Fibroblast of peridontal ligament (primary cell): ENCODE results near the gene DDHD1.
A peak's percentile ranks its signal among the peaks of the same experiment; 100 is the strongest.
"Not testable (repeated sequence)": the region's sequence is repeated elsewhere in the genome, so short reads cannot be mapped to it uniquely, and the experiment has no call there.

Source experiments
- DNase-seq: peaks from one replicate; pipeline ENCODE4 v3.0.0-alpha.2; 2010; ENCODE audit errors: extremely low read depth

Gene DDHD1

DNA sequence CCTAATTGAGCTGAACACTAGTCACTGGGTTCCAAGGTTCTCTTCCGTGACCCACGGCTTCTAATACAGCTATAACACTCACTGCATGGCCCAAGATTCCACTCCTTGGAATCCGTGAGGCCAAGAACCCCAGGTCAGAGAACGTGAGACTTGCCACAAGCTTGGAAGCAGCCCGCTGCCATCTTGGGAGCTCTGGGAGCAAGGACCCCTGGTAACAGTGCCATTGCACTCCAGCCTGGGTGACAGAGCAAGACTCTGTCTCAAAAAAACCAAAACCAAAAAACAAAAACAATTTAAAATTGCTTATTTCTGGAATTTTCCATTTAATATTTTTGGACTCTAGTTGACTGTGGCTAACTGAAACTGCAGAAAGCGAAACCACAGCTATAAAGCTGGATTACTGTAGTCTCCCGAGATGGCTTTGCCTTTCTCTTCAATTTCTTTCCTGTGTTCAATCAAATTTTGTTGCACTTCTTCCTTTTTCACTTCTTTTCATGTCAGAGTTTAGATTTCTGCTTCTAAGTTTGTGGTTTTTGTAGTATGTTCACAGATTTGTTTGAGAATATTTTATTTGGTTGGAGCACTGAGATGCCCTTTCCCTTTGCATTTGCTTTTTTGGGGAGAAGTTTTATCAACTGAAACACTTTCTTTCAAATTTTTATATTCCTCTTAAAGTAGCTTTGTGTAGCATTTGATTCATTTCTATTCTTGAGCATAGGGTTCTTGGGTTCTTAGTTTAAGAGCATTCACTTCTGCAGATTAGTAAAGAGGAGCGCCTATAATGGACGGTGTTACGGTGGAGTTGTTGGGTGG, 44.6 kb downstream of the DDHD1 start:
- DNase-seq: peak; percentile 59

GRCh38 chr14:53106768-53107167, 46.4 kb downstream of the DDHD1 start:
- DNase-seq: no peak

GRCh38 chr14:53103636-53104340, 49.3 kb downstream of the DDHD1 start:
- DNase-seq: no peak

- peak; percentile 89 for DNase-seq
Measured at GRCh38 chr14:53093206-53093605, 59.9 kb downstream of the DDHD1 start.

DNA sequence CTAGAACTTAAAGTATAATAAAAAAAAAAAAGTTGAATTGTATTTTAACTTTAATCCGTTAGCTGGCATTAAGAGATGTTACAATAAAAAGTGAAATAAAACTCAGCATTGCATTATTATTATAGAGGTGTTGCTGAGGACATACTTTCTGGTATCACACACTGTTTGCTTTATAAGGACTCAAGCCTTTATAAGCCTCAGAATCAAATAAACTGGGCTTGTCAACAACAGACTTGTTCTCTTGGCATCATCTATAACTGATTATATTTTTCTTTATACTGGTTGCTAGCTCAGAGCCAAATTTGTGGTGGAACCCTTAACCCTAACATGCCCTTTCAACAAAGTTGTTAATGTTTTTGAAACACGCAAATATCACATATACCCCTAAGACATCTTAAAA, 62.3 kb downstream of the DDHD1 start:
- no peak for DNase-seq

GRCh38 chr14:53084954-53085353, 68.2 kb downstream of the DDHD1 start:
- DNase-seq: not testable (repeated sequence)

GRCh38 chr14:53064475-53064874, 88.6 kb downstream of the DDHD1 start:
- DNase-seq: no peak

GRCh38 chr14:53062856-53063255, 90.3 kb downstream of the DDHD1 start:
- DNase-seq: peak; percentile 36

GRCh38 chr14:53060046-53060445, 93.1 kb downstream of the DDHD1 start:
- no peak for DNase-seq

- peak; percentile 89 for DNase-seq
Measured at GRCh38 chr14:53055003-53055402, 98.1 kb downstream of the DDHD1 start.

DNA sequence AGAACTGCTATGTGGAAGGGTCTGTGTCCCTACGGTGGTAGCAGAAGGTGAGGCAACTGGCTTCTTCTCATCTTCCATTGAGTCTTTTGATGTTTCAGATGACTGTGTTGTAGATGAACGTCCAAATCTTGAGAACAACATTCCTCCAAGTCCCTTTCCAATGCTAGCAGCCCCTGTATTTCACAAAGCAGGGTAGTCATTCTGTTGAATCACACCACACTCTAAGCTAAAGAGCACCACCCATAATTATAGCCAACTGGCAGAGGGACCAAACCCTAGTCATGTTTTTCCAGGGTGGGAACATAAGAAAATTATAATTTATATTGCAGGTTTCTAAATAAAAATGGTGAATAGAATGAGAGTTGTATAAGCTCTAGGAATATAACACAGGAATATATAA, 98.7 kb downstream of the DDHD1 start:
- peak; percentile 83 for DNase-seq

DNA sequence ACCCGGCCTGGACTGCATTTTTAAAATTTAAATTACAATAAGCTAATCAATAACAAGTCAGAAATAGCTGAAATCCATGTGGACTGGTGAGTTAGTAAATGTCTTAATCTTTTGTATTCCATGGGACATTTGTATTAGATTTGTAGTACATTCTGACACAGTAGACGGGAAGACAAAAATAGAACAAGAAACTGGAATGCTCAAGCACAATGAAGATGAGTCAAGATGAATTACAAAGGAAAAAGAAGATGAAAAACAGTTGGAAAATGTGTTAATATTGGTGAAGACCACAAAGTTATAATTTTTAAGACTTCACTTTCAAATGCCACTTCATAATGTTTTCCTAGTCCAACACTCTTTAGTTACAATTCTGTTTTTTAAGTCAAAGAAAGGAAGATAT, 104.5 kb downstream of the DDHD1 start:
- peak; percentile 16 for DNase-seq

DNA sequence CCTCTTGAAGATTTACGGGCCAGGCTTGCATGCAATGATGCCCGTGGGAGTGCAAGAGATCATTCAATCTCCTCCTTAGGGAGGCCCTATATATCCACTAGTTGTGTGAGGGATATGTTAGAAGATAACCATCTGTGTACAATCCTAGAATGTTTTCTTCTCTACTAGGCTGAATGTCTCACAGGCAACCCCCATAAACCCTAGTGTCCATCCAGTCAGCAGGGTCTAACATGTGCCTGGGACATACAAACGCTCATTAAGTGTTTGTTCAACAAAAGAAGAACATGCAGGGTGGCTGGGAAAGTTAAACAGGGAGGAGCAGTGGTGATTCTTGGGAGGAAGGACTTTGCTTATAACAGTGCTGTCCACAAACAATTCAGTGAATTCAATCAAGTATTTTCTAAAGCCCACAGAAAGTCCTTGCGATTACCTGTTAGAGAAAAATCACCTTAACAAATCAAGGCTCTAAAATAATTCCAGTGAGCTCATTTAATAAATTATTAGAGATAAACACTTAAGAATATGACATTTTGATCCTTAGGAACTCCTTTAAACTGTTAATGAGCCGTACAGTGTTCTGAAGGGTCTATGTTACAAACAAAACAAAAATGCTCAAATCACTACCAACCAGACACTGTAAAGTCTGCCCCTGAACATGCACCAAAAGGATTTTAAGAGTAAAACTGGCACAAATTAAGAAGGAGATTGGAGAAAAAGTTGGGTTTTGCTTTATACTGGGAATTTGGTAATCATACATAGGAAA, 105.6 kb downstream of the DDHD1 start:
- no peak for DNase-seq

DNA sequence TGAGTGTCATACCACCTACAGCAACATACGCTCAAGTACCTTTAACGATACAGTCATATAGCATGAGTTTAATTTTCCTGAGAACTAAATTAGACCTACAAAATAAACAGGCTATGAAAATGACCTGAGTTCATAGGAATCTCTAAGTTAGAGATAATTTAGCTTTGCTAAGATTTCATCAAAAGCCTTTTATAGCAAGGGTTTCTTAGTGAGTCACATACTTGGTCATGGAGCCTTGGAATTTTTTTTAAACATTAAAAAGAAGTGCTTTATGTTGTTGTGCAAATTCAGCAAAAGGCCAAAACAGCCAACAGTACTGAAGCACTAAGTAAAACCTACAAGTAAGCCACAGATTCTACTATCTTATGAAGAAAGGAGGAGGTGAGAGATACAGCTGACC, 108.6 kb downstream of the DDHD1 start:
- DNase-seq: peak; percentile 89

DNA sequence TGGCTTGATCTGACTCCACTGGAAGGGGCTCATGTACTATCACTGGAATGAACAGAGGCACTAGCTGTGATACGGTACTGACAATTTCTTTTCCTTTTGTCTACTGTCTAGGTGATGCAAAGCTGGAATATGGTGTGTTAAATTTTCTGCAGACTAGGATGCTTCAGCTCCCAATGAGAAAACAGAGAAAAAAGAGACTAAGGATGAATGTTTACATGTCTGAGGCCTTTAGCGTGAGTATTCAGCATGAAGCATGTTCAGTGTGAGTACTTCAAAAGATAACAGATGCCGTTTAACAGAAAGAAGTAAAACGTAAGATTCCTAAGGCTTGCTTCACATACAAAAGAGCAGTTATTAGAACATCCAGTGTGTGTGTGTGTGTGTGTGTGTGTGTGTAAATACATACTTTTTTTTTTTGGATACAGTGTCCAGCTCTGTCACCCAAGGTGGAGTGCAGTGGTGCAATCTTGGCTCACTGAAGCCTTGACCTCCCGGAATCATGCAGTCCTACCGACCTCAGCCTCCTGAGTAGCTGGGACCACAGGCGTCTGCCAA, 110.0 kb downstream of the DDHD1 start:
- DNase-seq: peak; percentile 74

GRCh38 chr14:53042480-53042879, 110.6 kb downstream of the DDHD1 start:
- peak; percentile 51 for DNase-seq

- no peak for DNase-seq
Measured at GRCh38 chr14:53041067-53041466, 112.1 kb downstream of the DDHD1 start.

DNA sequence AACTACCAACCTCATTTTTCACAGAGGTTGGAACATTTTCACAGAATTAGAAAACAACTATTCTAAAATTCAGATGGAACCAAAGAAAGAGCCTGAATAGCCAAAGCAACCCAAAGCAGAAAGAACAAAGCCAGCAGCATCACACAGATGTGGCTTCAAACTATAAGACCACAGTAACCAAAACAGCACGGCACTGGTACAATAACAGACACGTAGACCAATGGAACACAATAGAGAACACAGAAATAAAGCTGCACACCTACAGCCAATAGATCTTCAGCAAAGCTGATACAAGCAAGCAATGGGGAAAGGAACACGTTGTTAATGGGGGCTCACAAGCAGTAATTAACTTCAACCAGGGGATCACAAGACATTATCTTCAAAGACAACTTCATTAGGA, 114.5 kb downstream of the DDHD1 start:
- DNase-seq: no peak

DNA sequence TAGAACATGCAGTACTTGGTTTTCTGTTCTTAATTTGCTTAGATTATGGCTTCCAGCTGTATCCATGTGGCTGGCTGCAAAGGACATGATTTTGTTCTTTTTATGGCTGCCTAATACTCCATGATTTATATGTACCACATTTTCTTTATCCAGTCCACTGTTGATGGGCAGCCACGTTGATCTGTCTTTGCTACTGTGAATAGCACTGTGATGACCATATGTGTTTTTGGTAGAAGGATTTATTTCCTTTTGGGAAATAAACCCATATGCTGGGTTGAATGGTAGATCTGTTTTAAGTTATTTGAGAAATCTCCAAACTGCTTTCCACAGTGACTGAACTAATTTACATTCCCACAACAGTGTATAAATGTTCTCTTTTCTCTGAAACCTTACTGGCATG, 116.1 kb downstream of the DDHD1 start:
- peak; percentile 45 for DNase-seq

DNA sequence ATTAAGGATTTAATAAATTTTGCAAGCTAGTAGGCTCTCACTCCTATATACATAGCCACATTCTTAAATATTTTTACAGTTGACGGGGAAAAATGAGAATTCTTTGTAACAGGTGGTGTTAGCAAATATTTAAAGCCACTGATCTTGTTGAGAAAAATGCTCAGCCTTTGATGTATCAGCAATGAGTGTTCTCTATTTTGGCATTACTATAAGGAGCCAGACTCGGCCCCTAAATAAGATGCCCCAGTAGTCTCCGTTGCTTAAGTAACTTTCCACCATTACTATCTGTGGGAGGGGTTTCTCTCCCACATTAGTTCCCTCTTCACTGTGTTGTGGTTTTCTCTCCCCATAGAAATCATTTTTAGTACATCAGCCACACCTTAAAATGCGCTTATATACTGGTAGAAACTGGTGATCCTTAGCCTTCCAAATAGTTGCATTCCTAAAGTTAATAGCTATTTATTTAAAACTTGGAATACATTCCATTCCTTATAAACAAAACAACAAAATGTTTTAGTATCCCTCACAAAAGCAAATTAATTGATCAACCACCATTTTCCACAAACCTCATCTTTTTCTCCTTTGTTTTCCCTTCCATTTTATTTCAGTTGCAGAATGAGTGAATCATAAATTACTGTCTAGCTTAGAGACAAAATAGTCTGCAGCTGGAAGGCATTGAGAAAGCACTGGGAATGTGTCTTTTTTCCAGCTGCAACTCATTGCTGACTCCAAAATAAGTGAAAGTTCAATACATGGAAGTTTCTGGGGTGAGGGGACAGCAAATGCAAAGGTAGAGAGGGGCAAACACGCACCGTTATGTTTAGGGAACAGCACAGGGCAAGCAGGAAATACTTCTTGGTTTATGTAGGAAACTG, 117.5 kb downstream of the DDHD1 start:
- peak; percentile 73 for DNase-seq

GRCh38 chr14:53034688-53035230, 118.4 kb downstream of the DDHD1 start:
- DNase-seq: no peak
